Parathyroid adenoma (tissue), 2 donors: Measurements from ENCODE around the gene PRDX5.

Experiments used
- H2AFZ ChIP-seq: fragments of 300-600 bp; sonication (generic); one replicate; pipeline ENCODE4 v1.7.0; 2017; ENCODE audit warnings: antibody characterized with exemption, mild to moderate bottlenecking
- H3K27ac ChIP-seq: fragments of 300-600 bp; sonication (generic); one replicate; pipeline ENCODE4 v1.7.0; 2017
- H3K27me3 ChIP-seq: fragments of 300-600 bp; sonication (generic); one replicate; pipeline ENCODE4 v1.7.0; 2017; ENCODE audit warnings: low read length; ENCODE audit not compliant: control insufficient read depth, insufficient read depth
- H3K36me3 ChIP-seq: fragments of 300-600 bp; sonication (generic); one replicate; pipeline ENCODE4 v1.7.0; 2017; ENCODE audit warnings: low read length; ENCODE audit not compliant: control insufficient read depth, insufficient read depth
- H3K4me1 ChIP-seq: fragments of 300-600 bp; sonication (generic); one replicate; pipeline ENCODE4 v1.7.0; 2017; ENCODE audit warnings: control low read depth
- H3K4me2 ChIP-seq: fragments of 300-600 bp; sonication (generic); one replicate; pipeline ENCODE4 v1.7.0; 2017; ENCODE audit warnings: low read length
- H3K4me3 ChIP-seq: fragments of 300-600 bp; sonication (generic); one replicate; pipeline ENCODE4 v1.7.0; 2017; ENCODE audit warnings: low read depth, low read length
- H3K79me2 ChIP-seq: fragments of 300-600 bp; sonication (generic); one replicate; pipeline ENCODE4 v1.7.0; 2017; ENCODE audit warnings: control low read depth
- H3K9ac ChIP-seq: fragments of 300-600 bp; sonication (generic); one replicate; pipeline ENCODE4 v1.7.0; 2017; ENCODE audit warnings: mild to moderate bottlenecking
- H3K9me3 ChIP-seq: fragments of 300-600 bp; sonication (generic); one replicate; pipeline ENCODE4 v1.7.0; 2017; ENCODE audit warnings: low read length; ENCODE audit not compliant: control insufficient read depth
- TF ChIP-seq, protein P1 (sequence below): fragments of 300-600 bp; sonication (generic); IDR thresholded peaks from one replicate; pipeline ENCODE4 v1.7.0; 2017; ENCODE audit warnings: antibody characterized with exemption, mild to moderate bottlenecking
- donor health status: primary hyperparathyroidism.

PRDX5 gene

DNA sequence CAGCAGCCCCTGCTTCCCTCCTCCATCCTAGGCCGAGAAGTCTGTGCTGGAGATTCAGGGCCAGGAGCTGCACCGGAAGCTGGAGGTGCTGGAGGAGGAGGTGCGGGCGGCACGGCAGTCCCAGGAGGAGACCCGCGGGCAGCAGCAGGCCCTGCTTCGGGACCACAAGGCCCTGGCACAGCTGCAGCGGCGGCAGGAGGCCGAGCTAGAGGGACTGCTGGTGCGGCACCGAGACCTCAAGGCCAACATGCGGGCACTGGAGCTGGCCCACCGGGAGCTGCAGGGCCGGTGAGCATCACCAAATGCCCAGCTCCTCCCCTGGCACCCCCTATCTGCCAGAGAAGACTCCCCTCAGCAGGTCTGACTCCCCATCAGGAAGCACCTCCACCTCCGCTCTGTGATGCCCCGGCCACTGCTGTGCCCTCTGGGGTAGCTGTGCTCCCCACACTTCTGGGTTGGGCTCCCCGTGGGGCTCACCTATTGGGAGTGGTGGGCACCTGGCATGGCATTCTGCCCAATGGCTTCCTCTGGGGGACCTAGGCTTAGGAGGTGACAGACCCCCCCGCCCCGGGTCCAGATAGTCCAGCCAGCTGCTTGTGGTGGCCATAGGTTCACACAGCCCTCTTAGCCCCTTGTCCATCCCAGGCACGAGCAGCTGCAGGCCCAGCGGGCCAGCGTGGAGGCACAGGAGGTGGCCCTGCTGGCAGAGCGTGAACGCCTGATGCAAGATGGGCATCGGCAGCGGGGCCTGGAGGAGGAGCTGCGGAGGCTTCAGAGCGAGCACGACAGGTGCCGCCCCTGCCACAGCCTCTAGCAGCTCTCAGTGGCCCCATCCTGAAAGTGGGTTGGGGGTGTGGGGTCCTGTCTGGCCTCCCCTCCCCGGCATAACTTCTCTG is 34.4 kb downstream of the PRDX5 start:
- Histone ChIP-seq H3K4me2 (no peak overlapping the region), H3K9me3 (no peaks in the 10 kb centered on the region), H2AFZ (no peak overlapping the region), H3K79me2 (no peaks in the 10 kb centered on the region), H3K27me3 (no peaks in the 10 kb centered on the region), H3K27ac (no peak overlapping the region), H3K4me3 (no peak overlapping the region), H3K36me3 (no peaks in the 10 kb centered on the region), H3K9ac (no peak overlapping the region), H3K4me1 (no peaks in the 10 kb centered on the region)
- TF ChIP-seq, protein P1, sequence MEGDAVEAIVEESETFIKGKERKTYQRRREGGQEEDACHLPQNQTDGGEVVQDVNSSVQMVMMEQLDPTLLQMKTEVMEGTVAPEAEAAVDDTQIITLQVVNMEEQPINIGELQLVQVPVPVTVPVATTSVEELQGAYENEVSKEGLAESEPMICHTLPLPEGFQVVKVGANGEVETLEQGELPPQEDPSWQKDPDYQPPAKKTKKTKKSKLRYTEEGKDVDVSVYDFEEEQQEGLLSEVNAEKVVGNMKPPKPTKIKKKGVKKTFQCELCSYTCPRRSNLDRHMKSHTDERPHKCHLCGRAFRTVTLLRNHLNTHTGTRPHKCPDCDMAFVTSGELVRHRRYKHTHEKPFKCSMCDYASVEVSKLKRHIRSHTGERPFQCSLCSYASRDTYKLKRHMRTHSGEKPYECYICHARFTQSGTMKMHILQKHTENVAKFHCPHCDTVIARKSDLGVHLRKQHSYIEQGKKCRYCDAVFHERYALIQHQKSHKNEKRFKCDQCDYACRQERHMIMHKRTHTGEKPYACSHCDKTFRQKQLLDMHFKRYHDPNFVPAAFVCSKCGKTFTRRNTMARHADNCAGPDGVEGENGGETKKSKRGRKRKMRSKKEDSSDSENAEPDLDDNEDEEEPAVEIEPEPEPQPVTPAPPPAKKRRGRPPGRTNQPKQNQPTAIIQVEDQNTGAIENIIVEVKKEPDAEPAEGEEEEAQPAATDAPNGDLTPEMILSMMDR: no peak

DNA sequence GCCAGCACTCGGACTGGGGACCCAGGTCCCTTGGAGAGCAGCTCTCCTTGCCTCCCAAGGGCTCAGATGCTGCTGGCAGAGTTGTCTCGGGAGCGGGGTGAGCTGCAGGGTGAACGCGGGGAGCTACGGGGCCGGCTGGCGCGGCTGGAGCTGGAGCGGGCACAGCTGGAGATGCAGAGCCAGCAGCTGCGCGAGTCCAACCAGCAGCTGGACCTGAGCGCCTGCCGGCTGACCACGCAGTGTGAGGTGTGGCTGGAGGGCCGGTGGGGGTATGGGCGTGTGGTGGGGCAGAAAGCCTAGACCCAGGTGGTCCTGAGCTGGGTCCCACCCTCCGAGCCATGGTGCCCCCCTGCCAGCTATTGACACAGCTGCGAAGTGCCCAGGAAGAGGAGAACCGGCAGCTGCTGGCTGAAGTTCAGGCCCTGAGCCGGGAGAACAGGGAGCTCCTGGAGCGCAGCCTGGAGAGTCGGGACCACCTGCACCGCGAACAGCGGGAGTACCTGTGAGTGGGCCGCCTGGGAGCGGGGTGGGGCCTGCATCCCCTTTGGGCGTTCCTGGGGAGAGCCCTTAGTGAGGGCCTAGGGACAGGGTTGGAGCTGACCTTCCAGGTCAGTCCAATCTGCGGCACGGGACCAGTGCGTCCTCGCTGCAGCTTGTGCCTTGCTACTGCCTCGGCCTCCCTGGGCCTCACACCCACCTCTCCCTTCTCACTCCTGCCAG is 35.2 kb downstream of the PRDX5 start:
- no peak overlapping the region for H3K27ac ChIP-seq
- H3K79me2 ChIP-seq: no peaks in the 10 kb centered on the region
- no peak overlapping the region for H2AFZ ChIP-seq
- peaks cover under 1% of the 10 kb centered on the region for H3K4me1 ChIP-seq
- TF ChIP-seq, protein P1: no peak
- H3K36me3 ChIP-seq: no peaks in the 10 kb centered on the region
- H3K4me3 ChIP-seq: no peak overlapping the region
- H3K4me2 ChIP-seq: no peak overlapping the region
- H3K27me3 ChIP-seq: no peaks in the 10 kb centered on the region
- H3K9ac ChIP-seq: no peak overlapping the region
- H3K9me3 ChIP-seq: no peaks in the 10 kb centered on the region

DNA sequence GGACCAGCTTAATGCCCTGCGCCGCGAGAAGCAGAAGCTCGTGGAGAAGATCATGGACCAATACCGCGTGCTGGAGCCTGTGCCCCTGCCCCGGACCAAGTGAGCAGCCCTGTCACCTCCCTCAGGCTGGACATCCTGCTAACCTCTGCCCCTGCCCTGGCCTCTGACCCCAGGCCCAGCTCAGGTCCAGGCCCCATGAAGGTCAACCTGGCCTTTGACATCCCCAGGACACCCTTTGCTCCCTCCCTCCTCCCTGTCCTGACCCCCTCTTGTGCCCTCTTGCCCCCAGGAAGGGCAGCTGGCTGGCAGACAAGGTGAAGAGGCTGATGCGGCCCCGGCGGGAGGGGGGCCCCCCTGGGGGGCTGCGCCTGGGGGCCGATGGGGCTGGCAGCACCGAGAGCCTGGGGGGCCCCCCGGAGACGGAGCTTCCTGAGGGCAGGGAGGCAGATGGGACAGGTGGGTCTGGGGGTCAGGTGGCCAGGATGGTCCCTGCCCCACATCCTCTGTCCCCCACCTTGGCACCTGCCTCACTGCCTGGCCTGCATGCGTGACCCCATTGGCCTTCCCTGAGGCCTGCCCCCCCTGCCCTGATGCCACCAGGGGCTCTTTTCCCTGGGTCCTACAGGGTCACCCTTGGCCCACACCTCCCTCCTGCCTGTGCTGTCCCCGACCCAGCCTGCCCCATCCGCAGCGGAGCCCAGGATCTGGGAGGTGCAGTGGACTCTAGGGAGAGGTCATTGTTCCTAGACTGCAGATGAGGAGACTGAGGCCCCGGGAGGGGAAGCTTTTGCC is 36.0 kb downstream of the PRDX5 start:
- Histone ChIP-seq H3K4me1 (peaks cover 4% of the 10 kb centered on the region), H3K4me2 (no peak overlapping the region), H3K9me3 (no peaks in the 10 kb centered on the region), H3K4me3 (no peak overlapping the region), H3K36me3 (no peaks in the 10 kb centered on the region), H3K9ac (no peak overlapping the region), H3K27ac (no peak overlapping the region), H2AFZ (no peak overlapping the region), H3K79me2 (no peaks in the 10 kb centered on the region), H3K27me3 (no peaks in the 10 kb centered on the region)
- TF ChIP-seq, protein P1: no peak

DNA sequence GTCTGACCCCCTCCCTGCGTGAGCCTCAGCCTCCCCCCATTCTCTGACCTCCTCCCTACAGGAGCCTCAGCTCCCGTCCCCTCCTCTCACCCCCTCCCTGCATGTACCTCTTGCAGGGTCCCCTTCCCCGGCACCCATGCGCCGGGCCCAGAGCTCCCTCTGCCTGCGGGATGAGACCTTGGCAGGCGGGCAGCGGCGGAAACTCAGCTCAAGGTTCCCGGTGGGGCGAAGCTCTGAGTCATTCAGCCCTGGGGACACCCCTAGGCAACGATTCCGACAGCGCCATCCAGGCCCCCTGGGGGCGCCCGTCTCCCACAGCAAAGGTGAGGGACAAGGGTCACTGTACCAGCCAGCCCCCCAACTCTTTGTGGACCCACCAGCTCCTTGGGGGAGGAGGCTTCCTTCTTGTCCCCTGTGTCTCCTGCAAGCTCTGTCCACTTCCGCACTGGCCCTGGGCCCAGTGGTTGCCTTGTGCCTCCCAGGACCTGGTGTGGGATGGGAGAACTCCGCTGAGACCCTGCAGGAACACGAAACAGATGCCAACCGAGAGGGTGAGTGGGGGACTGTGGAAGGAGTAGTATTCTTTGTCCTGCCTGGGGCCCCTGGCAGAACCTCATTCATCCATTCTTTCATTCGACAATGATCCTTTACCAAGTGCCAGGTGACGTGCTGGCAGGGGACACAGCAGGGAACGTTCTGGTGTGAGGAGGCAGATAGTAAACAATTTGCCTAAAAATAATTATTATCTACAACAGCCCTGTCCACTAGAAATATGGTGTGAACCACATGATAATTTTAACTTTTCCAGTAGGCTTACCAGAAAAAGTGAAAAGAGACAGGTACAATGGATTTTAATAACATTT is 37.4 kb downstream of the PRDX5 start:
- no peak overlapping the region for H3K9ac ChIP-seq
- H3K4me2 ChIP-seq: peak overlapping the region; percentile 47
- H2AFZ ChIP-seq: peak overlapping the region; percentile 62
- H3K4me1 ChIP-seq: peaks cover 4% of the 10 kb centered on the region
- no peaks in the 10 kb centered on the region for H3K27me3 ChIP-seq
- no peaks in the 10 kb centered on the region for H3K36me3 ChIP-seq
- peak overlapping the region; percentile 37 for H3K4me3 ChIP-seq
- H3K79me2 ChIP-seq: no peaks in the 10 kb centered on the region
- H3K9me3 ChIP-seq: no peaks in the 10 kb centered on the region
- TF ChIP-seq, protein P1: peak; percentile 66
- H3K27ac ChIP-seq: no peak overlapping the region
